Keratinocyte (primary cell): ENCODE measurements around the gene OR6C75. TPM values are rescaled to one million over a fixed set of nuclear protein-coding genes. Genes with fewer than 3 reads are reported as not detected.

ENCODE experiments used
- DNase-seq: peaks from one replicate; pipeline ENCODE4 v3.0.0-alpha.2; 2011; ENCODE audit warnings: low read depth, missing footprints, low spot score
- FAIRE-seq: peaks from 2 replicates; lab custom pipeline; 2011; peaks lifted over from hg19 to GRCh38; lab: Jason Lieb, UNC
- H2AFZ ChIP-seq: 2 replicates; pipeline ENCODE4 v1.6.0; 2012; ENCODE audit warnings: low read length, control low read depth, inconsistent platforms; ENCODE audit not compliant: control insufficient read depth
- H3K27ac ChIP-seq: 2 replicates; pipeline ENCODE4 v1.5.1; 2011; ENCODE audit warnings: low read length; ENCODE audit not compliant: control insufficient read depth, insufficient read depth
- H3K27me3 ChIP-seq: 3 replicates; pipeline ENCODE4 v1.6.0; 2011; ENCODE audit warnings: low read length; ENCODE audit not compliant: control insufficient read depth, insufficient read depth; ENCODE audit errors: extremely low read depth
- H3K36me3 ChIP-seq, 2 experiments: 2 replicates in 1 of 2; 3 replicates in 1 of 2; pipeline ENCODE4 v1.5.1; 2011; ENCODE audit warnings: low read length in 2 of 2, mild to moderate bottlenecking in 1 of 2; ENCODE audit not compliant: control insufficient read depth in 2 of 2, insufficient read depth in 2 of 2; ENCODE audit errors: extremely low read depth in 1 of 2
- H3K4me1 ChIP-seq: 3 replicates; pipeline ENCODE4 v1.5.1; 2011; ENCODE audit warnings: low read length; ENCODE audit not compliant: control insufficient read depth, insufficient read depth; ENCODE audit errors: extremely low read depth
- H3K4me2 ChIP-seq: 3 replicates; pipeline ENCODE4 v1.6.0; 2011; ENCODE audit warnings: low read depth, low read length; ENCODE audit not compliant: control insufficient read depth, insufficient read depth; ENCODE audit errors: extremely low read depth
- H3K4me3 ChIP-seq, 3 experiments: fragments of 200-600 bp in 1 of 3; sonication (generic) in 1 of 3; 2 replicates in 2 of 3; 3 replicates in 1 of 3; pipeline ENCODE4 v1.5.1; 2011 to 2016; ENCODE audit warnings: low read length in 3 of 3, mild to moderate bottlenecking in 3 of 3, control low read depth in 2 of 3, inconsistent platforms in 1 of 3, low read depth in 1 of 3, mixed read lengths in 1 of 3, mixed run types in 1 of 3, moderate library complexity in 1 of 3; ENCODE audit not compliant: control insufficient read depth in 2 of 3, insufficient read depth in 2 of 3; ENCODE audit errors: extremely low read depth in 1 of 3
- H3K79me2 ChIP-seq: 2 replicates; pipeline ENCODE4 v1.6.0; 2012; ENCODE audit warnings: low read length; ENCODE audit not compliant: control insufficient read depth, insufficient read depth
- H3K9ac ChIP-seq: 3 replicates; pipeline ENCODE4 v1.6.0; 2011; ENCODE audit warnings: low read length; ENCODE audit not compliant: control insufficient read depth, insufficient read depth; ENCODE audit errors: extremely low read depth
- H3K9me1 ChIP-seq: 3 replicates; pipeline ENCODE4 v1.6.0; 2011; ENCODE audit warnings: low read length; ENCODE audit not compliant: control insufficient read depth, insufficient read depth; ENCODE audit errors: extremely low read depth
- H3K9me3 ChIP-seq: 2 replicates; pipeline ENCODE4 v1.5.1; 2012; ENCODE audit warnings: low read depth, low read length; ENCODE audit not compliant: control insufficient read depth
- H4K20me1 ChIP-seq: 3 replicates; pipeline ENCODE4 v1.6.0; 2011; ENCODE audit warnings: low read length; ENCODE audit not compliant: control insufficient read depth, insufficient read depth; ENCODE audit errors: extremely low read depth
- EZH2 ChIP-seq: IDR thresholded peaks from one replicate; pipeline ENCODE4 v1.6.1; 2012; ENCODE audit warnings: inconsistent platforms, mild to moderate bottlenecking, low read length, moderate library complexity
- dilution Hi-C: fragments of 300-500 bp; cut with MboI; formaldehyde crosslinking; loops from one replicate; pipeline ENCODE4 v1.7.0; 2020; ENCODE audit warnings: low sequenced_read_pairs; ENCODE audit not compliant: extremely low pct_ligation_motif_present
- polyA minus RNA-seq, 3 experiments: library from RNA; depleted of rRNA, polyadenylated mRNA; stranded (reverse); fragments of >200 nt; gene quantifications; 1 replicate in 1 of 3; 2 replicates in 1 of 3; 3 replicates in 1 of 3; pipeline ENCODE4 v1.2.3, GENCODE V29; 2011
- polyA plus RNA-seq, 5 experiments: library from polyadenylated mRNA; depleted of rRNA in 3 of 5; stranded (reverse) in 3 of 5; stranded (forward) in 1 of 5; unstranded in 1 of 5; fragments of >200 nt; gene quantifications; 1 replicate in 1 of 5; 2 replicates in 3 of 5; 3 replicates in 1 of 5; pipeline versions ENCODE4 v1.2.1 to v1.2.3, GENCODE V29; 2011 to 2012; ENCODE audit warnings: missing spikeins in 2 of 5, low read depth in 1 of 5, low replicate concordance in 1 of 5
- TF ChIP-seq, protein P1 (sequence below), 3 experiments: IDR thresholded peaks in 1 of 3; conservative IDR thresholded peaks in 1 of 3; optimal IDR thresholded peaks in 1 of 3; 2 replicates in 2 of 3; 3 replicates in 1 of 3; pipeline versions ENCODE3 to v1.5.1; 2011; ENCODE audit warnings: low read length in 3 of 3, mild to moderate bottlenecking in 3 of 3, moderate library complexity in 2 of 3, control low read depth in 1 of 3, inconsistent platforms in 1 of 3; ENCODE audit not compliant: insufficient read depth in 2 of 3; ENCODE audit errors: extremely low read depth in 1 of 3

Gene OR6C75
- polyA plus RNA-seq (not detected in 3 replicates), polyA minus RNA-seq (not detected in 3 replicates)
- polyA plus RNA-seq (2011; ENCODE audit: low read depth), result not detected
- not detected in 2 replicates for polyA plus RNA-seq (2011; cell fraction: cytosol; rRNA removed)
- polyA plus RNA-seq (2011; cell fraction: nucleus; rRNA removed), result not detected in 2 replicates
- polyA plus RNA-seq (2012; ENCODE audit: low replicate concordance), result not detected in 2 replicates
- not detected for polyA minus RNA-seq (2011; cell fraction: cytosol; rRNA and poly(A)+ RNA removed)
- not detected in 2 replicates for polyA minus RNA-seq (2011; cell fraction: nucleus; rRNA and poly(A)+ RNA removed)

DNA sequence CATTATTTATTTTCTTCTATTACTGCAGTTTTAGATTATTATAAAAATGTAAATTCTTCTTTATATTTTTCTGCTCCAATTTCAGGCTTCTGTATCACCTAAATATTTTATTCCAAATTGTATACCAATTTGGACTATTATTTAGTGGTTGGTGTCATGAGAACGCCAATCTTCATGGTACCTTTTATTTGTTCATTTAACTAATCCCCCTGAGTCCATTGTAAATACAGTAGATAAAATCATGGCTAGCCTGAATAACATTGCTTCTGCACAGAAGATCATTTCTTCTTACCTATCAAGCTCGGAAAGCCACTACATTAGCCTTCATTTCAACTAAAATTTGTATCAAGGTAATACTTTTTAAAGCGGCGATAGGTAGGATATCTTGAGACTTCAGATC is at the start of gene OR6C75:
Gene OR6C75 (plus strand): TSS at position 301 of the 400 bp plus-strand sequence. CDS start 2,136 bp downstream, outside the sequence.
- no peak for TF ChIP-seq EZH2
- TF ChIP-seq, protein P1, sequence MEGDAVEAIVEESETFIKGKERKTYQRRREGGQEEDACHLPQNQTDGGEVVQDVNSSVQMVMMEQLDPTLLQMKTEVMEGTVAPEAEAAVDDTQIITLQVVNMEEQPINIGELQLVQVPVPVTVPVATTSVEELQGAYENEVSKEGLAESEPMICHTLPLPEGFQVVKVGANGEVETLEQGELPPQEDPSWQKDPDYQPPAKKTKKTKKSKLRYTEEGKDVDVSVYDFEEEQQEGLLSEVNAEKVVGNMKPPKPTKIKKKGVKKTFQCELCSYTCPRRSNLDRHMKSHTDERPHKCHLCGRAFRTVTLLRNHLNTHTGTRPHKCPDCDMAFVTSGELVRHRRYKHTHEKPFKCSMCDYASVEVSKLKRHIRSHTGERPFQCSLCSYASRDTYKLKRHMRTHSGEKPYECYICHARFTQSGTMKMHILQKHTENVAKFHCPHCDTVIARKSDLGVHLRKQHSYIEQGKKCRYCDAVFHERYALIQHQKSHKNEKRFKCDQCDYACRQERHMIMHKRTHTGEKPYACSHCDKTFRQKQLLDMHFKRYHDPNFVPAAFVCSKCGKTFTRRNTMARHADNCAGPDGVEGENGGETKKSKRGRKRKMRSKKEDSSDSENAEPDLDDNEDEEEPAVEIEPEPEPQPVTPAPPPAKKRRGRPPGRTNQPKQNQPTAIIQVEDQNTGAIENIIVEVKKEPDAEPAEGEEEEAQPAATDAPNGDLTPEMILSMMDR (optimal IDR thresholded peaks at IDR 0.05 in 1 of 3, IDR thresholded peaks at IDR 0.05 in 1 of 3, conservative IDR thresholded peaks at IDR 0.05 in 1 of 3; ENCODE audit: extremely low read depth in 1 of 3, insufficient read depth in 2 of 3, low read length in 3 of 3), result no peak
- Histone ChIP-seq H3K9me3 (no peaks in the 10 kb centered on the region), H3K27ac (no peak within 1 kb of the TSS), H3K4me3 (no peak within 1 kb of the TSS), H4K20me1 (no peaks in the 10 kb centered on the region), H2AFZ (no peak within 1 kb of the TSS), H3K4me2 (no peak within 1 kb of the TSS), H3K79me2 (no peaks in the 10 kb centered on the region), H3K27me3 (no peaks in the 10 kb centered on the region), H3K9ac (no peak within 1 kb of the TSS), H3K36me3 (no peaks in the 10 kb centered on the region), H3K9me1 (no peaks in the 10 kb centered on the region), H3K4me1 (no peaks in the 10 kb centered on the region)
- FAIRE-seq (no peak), DNase-seq (no peak)
- dilution Hi-C loops, result no loop called here

- dilution Hi-C loops, result no loop called here
- TF ChIP-seq, protein P1 (optimal IDR thresholded peaks at IDR 0.05 in 1 of 3, IDR thresholded peaks at IDR 0.05 in 1 of 3, conservative IDR thresholded peaks at IDR 0.05 in 1 of 3; ENCODE audit: extremely low read depth in 1 of 3, insufficient read depth in 2 of 3, low read length in 3 of 3), result no peak
- TF ChIP-seq EZH2, result no peak
- H3K9me1 ChIP-seq, result no peaks in the 10 kb centered on the region
- no peak for DNase-seq
- no peak within 1 kb of the TSS for H2AFZ ChIP-seq
- H3K4me1 ChIP-seq, result no peaks in the 10 kb centered on the region
- H3K27ac ChIP-seq, result no peak within 1 kb of the TSS
- no peaks in the 10 kb centered on the region for H4K20me1 ChIP-seq
- H3K9ac ChIP-seq, result no peak within 1 kb of the TSS
- H3K27me3 ChIP-seq, result no peaks in the 10 kb centered on the region
- no peaks in the 10 kb centered on the region for H3K9me3 ChIP-seq
- H3K4me3 ChIP-seq, result no peak within 1 kb of the TSS
- H3K36me3 ChIP-seq, result no peaks in the 10 kb centered on the region
- no peak for FAIRE-seq
- H3K79me2 ChIP-seq, result no peaks in the 10 kb centered on the region
- H3K4me2 ChIP-seq, result no peak within 1 kb of the TSS
Measured at GRCh38 chr12:55314043-55314442, 48.7 kb upstream of the OR6C75 start, which contains the start of gene OR6C1. Gene OR6C1, plus strand, starts transcription at chr12:55314343. Its CDS starts 6,257 bp downstream, at chr12:55320600.
